Measurements from ENCODE around the gene ZNRF1. TPM values are rescaled to one million over a fixed set of nuclear protein-coding genes. Genes with fewer than 3 reads are reported as not detected.
"Not testable (repeated sequence)": the region's sequence is repeated elsewhere in the genome, so short reads cannot be mapped to it uniquely, and the experiment has no call there.

ZNRF1 gene
- total RNA-seq, 6 experiments from 2014 or later, result 10.2 to 18.8 (median 11.1) TPM

DNA sequence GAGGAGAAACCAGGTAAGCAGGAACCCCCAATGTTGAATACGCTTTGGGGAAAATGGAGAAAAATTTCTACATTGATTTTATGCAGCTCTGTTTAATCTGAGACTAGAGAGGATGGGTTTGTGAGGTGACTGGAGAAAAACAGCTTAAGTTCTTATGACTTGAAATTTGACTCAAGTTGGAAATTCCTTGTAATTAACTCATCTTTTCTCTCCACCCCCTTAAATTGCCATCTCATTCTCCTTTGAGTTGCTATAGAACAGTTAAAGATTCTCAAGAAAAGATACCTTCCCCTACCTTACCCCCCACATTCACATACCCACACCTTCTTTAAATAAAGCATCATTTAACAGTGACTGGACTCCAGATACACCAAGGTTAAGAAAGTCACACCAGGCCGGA lies 24.2 kb downstream of the ZNRF1 start:
- 100% methylated on average over 2 of the region's 2 CpGs for WGBS (ENCODE audit: insufficient coverage, low coverage, low lambda C conversion rate, missing lambda C conversion rate)
- intact Hi-C loops (cut with DNase I), result no loop called here
- DNase-seq (no peak), ATAC-seq (no peak)
- no peaks in the 10 kb centered on the region for H3K27me3 ChIP-seq
- no peaks in the 10 kb centered on the region for H3K36me3 ChIP-seq
- H3K9me3 ChIP-seq, result peaks cover 0 to 5% (median 0%) of the 10 kb centered on the region in 4 donors
- TF ChIP-seq, protein P1, sequence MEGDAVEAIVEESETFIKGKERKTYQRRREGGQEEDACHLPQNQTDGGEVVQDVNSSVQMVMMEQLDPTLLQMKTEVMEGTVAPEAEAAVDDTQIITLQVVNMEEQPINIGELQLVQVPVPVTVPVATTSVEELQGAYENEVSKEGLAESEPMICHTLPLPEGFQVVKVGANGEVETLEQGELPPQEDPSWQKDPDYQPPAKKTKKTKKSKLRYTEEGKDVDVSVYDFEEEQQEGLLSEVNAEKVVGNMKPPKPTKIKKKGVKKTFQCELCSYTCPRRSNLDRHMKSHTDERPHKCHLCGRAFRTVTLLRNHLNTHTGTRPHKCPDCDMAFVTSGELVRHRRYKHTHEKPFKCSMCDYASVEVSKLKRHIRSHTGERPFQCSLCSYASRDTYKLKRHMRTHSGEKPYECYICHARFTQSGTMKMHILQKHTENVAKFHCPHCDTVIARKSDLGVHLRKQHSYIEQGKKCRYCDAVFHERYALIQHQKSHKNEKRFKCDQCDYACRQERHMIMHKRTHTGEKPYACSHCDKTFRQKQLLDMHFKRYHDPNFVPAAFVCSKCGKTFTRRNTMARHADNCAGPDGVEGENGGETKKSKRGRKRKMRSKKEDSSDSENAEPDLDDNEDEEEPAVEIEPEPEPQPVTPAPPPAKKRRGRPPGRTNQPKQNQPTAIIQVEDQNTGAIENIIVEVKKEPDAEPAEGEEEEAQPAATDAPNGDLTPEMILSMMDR (IDR thresholded peaks at IDR 0.05), result no peak
- no peak for TF ChIP-seq POLR2A (IDR thresholded peaks at IDR 0.05)
- no peak overlapping the region for H3K27ac ChIP-seq
- peaks cover 0 to 11% (median 5%) of the 10 kb centered on the region in 4 donors for H3K4me1 ChIP-seq
- no peak overlapping the region for H3K4me3 ChIP-seq

DNA sequence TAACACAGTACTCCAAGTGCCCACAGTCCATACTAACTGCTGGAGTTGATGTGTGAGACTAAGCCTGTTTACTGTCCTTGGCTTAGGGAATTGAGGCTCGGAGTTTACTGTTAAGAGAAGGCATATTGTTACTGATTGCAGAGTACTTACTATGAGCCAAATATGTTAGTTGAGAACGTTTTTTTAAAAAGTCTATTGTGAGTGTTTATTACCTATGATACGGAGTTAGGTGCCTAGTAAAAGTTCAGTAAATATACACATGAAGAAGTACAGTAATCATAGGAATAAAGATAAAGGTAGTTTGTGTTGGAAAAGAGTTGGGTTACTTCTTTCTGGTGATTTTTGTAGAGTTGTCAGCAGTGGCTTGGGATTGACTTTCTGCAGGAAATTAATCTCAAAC lies 25.4 kb downstream of the ZNRF1 start:
- Histone ChIP-seq H3K36me3 (no peaks in the 10 kb centered on the region), H3K27ac (no peak overlapping the region), H3K9me3 (peaks cover 0 to 5% (median 0%) of the 10 kb centered on the region in 4 donors), H3K27me3 (no peaks in the 10 kb centered on the region), H3K4me1 (peaks cover 0 to 12% (median 5%) of the 10 kb centered on the region in 4 donors), H3K4me3 (no peak overlapping the region)
- DNase-seq (no peak), ATAC-seq (no peak)
- WGBS (ENCODE audit: insufficient coverage, low coverage, low lambda C conversion rate, missing lambda C conversion rate), result 73% methylated on average over 3 of the region's 3 CpGs
- no peak for TF ChIP-seq POLR2A (IDR thresholded peaks at IDR 0.05)
- TF ChIP-seq, protein P1 (IDR thresholded peaks at IDR 0.05), result no peak
- intact Hi-C loops (cut with DNase I), result no loop called here

GRCh38 chr16:75024594-75024993 lies 25.8 kb downstream of the ZNRF1 start:
- 63% methylated on average over 4 of the region's 4 CpGs for WGBS (ENCODE audit: insufficient coverage, low coverage, low lambda C conversion rate, missing lambda C conversion rate)
- Histone ChIP-seq H3K27me3 (no peaks in the 10 kb centered on the region), H3K4me1 (peaks cover 0 to 12% (median 5%) of the 10 kb centered on the region in 4 donors), H3K36me3 (no peaks in the 10 kb centered on the region), H3K9me3 (peaks cover 0 to 5% (median 0%) of the 10 kb centered on the region in 4 donors), H3K4me3 (no peak overlapping the region), H3K27ac (no peak overlapping the region)
- TF ChIP-seq, protein P1 (IDR thresholded peaks at IDR 0.05), result no peak
- TF ChIP-seq POLR2A (IDR thresholded peaks at IDR 0.05), result no peak
- no peak for ATAC-seq
- DNase-seq, result no peak
- intact Hi-C loops (cut with DNase I), result no loop called here

DNA sequence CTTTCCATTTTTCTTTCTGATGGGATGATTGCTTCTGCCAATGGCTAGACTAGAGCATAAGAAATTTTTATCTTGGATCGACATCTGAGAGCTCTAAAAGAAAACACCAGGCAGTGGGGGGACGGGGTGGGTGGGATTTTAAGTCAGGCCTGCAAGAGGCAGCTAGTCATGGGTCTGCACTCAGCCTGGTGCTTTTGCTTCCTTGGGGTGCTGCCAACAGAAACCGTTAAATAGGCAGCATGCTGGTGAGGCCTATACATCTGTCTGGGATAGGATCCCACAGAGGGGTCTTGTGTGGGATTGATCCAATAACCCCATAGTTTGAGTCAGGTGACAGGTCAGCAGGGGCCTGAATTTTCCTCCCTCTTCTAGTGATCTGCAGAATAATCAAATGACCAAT lies 26.9 kb downstream of the ZNRF1 start:
- DNase-seq (no peak), ATAC-seq (peak in 2 of 4 donors; percentile 8 to 17)
- Histone ChIP-seq H3K4me3 (no peak overlapping the region), H3K9me3 (peaks cover 0 to 5% (median 0%) of the 10 kb centered on the region in 4 donors), H3K4me1 (peaks cover 0 to 12% (median 5%) of the 10 kb centered on the region in 4 donors), H3K36me3 (no peaks in the 10 kb centered on the region), H3K27ac (peak overlapping the region in 2 of 3 donors; percentile 47 to 74), H3K27me3 (no peaks in the 10 kb centered on the region)
- intact Hi-C loops (cut with DNase I), result no loop called here
- 51% methylated on average over 3 of the region's 3 CpGs for WGBS (ENCODE audit: insufficient coverage, low coverage, low lambda C conversion rate, missing lambda C conversion rate)
- TF ChIP-seq, protein P1 (IDR thresholded peaks at IDR 0.05), result no peak
- no peak for TF ChIP-seq POLR2A (IDR thresholded peaks at IDR 0.05)

DNA sequence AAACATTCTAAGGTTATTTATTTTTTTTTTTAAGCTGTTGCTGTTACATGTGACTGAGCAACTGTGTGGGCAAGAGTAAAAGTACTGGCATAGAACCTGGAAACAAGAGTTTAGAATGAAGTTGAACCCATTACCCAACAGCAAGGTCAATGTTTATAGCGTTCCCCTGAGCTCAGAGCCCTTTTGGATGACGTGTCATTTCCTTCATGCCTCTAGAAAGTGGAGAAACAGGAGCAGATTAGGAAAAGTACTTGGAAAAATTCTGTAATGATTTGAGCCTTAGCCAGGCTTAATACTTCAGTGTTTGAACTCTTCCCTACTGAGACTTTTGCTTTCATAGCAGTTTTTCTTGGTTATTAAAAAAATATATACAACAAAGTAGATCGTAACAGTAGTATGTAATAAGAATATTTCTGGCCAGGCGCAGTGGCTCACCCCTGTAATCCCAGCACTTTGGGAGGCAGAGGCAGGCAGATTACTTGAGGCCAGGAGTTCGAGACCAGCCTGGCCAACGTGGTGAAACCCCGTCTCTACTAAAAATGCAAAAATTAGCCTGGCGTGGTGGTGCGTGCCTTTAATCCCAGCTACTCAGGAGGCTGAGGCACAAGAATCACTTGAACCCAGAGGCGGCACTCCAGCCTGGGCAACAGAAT lies 27.5 kb downstream of the ZNRF1 start:
- peak; percentile 67 to 86 (median 75) for ATAC-seq
- intact Hi-C loops (cut with DNase I); H3K27me3 ChIP-seq; H3K4me3 ChIP-seq; H3K9me3 ChIP-seq; DNase-seq; H3K36me3 ChIP-seq: not testable (repeated sequence)
- H3K27ac ChIP-seq, result peak overlapping the region in 2 of 3 donors; percentile 47 to 74
- peaks cover 0 to 12% (median 5%) of the 10 kb centered on the region in 4 donors for H3K4me1 ChIP-seq
- 62% methylated on average over 9 of the region's 10 CpGs for WGBS (ENCODE audit: insufficient coverage, low coverage, low lambda C conversion rate, missing lambda C conversion rate)

Measured in right lobe of liver (tissue), 6 donors.